Measurements from ENCODE around the gene RTBDN. TPM values are rescaled to one million over a fixed set of nuclear protein-coding genes. Genes with fewer than 3 reads are reported as not detected.
A peak's percentile ranks its signal among the peaks of the same experiment; 100 is the strongest.

The RTBDN gene
- total RNA-seq, 4 donors from 2014 or later = not detected

DNA sequence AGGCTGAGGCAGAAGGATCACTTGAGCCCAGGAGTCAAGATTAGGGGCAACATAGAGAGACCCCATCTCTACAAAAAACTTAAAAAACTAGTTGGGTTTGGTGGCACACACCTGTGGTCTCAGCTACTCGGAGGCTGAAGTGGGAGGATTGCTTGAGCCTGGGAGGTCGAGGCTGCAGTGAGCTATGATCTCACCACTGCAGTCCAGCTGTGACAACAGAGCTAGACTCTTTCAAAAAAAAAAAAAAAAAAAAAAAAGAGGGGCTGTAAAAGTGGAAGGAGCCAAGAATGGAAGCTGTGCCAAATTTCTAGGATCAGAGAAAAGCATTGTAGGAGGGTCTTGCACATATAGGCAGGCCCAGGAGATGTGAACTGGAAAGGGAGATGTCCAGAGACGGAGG, 37.3 kb upstream of the RTBDN start:
- 71 to 78% methylated on average over 2 to 3 of the region's 3 CpGs for WGBS, 2 donors
- peaks cover 0 to 6% (median 0%) of the 10 kb centered on the region in 4 donors for H3K27me3 ChIP-seq
- intact Hi-C loops (cut with DNase I) = no loop called here
- no peak overlapping the region for H3K4me3 ChIP-seq
- TF ChIP-seq POLR2A (IDR thresholded peaks at IDR 0.05) = no peak
- TF ChIP-seq, protein P1, sequence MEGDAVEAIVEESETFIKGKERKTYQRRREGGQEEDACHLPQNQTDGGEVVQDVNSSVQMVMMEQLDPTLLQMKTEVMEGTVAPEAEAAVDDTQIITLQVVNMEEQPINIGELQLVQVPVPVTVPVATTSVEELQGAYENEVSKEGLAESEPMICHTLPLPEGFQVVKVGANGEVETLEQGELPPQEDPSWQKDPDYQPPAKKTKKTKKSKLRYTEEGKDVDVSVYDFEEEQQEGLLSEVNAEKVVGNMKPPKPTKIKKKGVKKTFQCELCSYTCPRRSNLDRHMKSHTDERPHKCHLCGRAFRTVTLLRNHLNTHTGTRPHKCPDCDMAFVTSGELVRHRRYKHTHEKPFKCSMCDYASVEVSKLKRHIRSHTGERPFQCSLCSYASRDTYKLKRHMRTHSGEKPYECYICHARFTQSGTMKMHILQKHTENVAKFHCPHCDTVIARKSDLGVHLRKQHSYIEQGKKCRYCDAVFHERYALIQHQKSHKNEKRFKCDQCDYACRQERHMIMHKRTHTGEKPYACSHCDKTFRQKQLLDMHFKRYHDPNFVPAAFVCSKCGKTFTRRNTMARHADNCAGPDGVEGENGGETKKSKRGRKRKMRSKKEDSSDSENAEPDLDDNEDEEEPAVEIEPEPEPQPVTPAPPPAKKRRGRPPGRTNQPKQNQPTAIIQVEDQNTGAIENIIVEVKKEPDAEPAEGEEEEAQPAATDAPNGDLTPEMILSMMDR (IDR thresholded peaks at IDR 0.05) = no peak
- no peak overlapping the region for H3K27ac ChIP-seq
- no peak for DNase-seq
- H3K9me3 ChIP-seq = no peaks in the 10 kb centered on the region
- H3K4me1 ChIP-seq = peaks cover 7 to 23% (median 17%) of the 10 kb centered on the region in 3 donors
- H3K36me3 ChIP-seq = peaks cover under 1 to 30% (median 2%) of the 10 kb centered on the region in 3 donors

DNA sequence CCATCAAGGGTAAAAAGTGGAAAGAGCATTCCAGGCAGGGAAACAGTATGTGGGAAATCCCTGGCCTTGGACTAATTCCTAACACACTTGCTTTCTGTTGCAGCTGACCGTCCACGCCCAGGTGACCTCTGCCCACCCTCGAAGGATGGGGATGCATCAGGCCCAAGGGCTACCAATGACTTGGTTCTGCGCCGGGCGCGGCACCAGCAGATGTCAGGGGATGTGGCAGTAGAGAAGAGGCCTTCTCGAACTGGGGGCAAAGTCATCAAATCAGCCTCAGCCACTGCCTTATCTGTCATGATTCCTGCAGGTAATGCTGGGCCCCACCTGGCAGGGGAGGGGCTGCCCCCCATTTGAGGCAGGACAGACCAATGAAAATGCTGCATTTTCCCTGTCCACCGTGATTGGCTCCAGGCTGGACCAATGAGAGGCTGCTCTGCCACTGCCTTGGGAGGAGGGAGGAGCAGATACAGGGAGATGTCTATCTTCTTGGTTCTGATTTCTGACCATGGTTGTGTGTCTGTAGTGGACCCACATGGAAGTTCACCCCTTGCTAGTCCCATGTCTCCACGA, 34.2 kb upstream of the RTBDN start:
- peaks cover 0 to 6% (median 0%) of the 10 kb centered on the region in 4 donors for H3K27me3 ChIP-seq
- DNase-seq = no peak
- 92 to 98% methylated on average over 7 of the region's 10 CpGs for WGBS, 2 donors
- no peak overlapping the region for H3K27ac ChIP-seq
- no peaks in the 10 kb centered on the region for H3K36me3 ChIP-seq
- intact Hi-C loops (cut with DNase I) = no loop called here
- H3K4me3 ChIP-seq = no peak overlapping the region
- TF ChIP-seq, protein P1 (IDR thresholded peaks at IDR 0.05) = no peak
- TF ChIP-seq POLR2A (IDR thresholded peaks at IDR 0.05) = no peak
- H3K4me1 ChIP-seq = peaks cover 7 to 19% (median 12%) of the 10 kb centered on the region in 3 donors
- no peaks in the 10 kb centered on the region for H3K9me3 ChIP-seq

DNA sequence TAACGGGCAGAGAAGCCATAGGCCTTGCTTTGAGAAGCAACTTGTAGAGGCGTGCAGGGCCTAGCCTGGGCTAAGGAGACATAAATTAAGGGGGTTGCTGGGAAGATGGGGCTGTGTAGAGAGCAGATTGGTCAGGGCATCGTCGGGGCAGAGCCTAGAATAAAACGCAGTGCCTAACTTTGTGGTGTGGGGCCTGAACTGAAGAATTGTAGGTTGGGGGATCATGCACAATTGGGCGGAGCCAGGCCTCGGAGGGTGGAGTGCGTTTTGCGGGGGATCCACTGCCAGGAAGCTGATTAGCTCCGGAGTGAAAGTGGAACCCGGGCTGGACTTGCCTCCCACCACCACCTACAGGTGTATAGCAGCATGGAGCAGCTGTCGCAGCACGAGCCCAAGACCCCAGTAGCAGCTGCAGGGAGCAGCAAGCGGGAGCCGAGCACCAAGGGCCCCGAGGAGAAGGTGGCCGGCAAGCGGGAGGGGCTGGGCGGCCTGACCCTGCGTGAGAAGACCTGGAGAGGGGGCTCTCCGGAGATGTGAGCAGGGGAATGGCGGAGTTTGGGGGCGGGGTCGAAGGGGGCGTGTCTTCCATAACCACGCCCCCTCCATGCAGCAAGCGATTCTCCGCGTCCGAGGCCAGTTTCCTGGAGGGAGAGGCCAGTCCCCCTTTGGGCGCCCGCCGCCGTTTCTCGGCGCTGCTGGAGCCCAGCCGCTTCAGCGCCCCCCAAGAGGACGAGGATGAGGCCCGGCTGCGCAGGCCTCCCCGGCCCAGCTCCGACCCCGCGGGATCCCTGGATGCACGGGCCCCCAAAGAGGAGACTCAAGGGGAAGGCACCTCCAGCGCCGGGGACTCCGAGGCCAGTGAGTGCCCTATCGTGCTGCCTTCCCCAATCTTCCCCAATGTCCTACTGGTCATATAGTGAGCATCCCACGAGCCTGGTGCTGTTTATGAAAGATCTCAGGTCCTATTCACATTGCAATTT, 33.0 kb upstream of the RTBDN start:
- peak overlapping the region; percentile 21 to 63 (median 43) for H3K4me3 ChIP-seq

DNA sequence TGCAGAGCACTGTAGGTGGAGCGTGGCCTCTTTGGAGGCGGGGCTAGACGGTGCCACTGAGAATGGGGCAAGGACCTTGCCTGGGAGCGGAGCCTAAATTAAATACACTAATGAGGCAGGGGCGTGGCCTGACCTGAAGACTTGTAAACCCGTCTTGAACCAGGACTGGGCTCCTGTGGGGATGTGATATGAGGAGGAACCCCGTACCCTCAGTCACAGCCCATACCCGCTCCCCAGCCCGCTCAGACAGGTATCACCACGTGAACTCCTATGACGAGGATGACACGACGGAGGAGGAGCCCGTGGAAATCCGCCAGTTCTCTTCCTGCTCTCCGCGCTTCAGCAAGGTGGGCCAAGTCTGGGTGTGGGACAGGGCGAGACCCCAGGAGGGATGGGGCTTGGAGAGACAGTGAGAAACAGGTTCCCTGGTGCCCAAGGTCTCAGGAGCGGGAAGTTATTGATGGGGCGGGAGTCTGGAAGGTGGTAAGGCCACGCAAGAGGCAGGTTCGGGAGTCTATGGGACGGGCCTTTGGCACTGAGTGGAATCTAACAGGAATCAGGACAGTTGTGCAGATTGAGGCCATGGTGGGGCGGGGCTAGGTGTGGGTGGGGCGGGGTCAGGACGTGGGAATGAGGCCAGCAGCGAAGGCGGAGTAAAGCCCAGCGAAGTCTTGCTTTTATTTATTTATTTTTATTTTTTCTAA, 32.2 kb upstream of the RTBDN start:
- intact Hi-C loops (cut with DNase I) = no loop called here
- WGBS, 2 donors = 73 to 83% methylated on average over 12 to 18 of the region's 29 CpGs
- Histone ChIP-seq H3K4me1 (peaks cover 7 to 15% (median 11%) of the 10 kb centered on the region in 3 donors), H3K9me3 (no peaks in the 10 kb centered on the region), H3K27me3 (peaks cover 0 to 6% (median 0%) of the 10 kb centered on the region in 4 donors), H3K4me3 (no peak overlapping the region), H3K27ac (no peak overlapping the region), H3K36me3 (no peaks in the 10 kb centered on the region)
- no peak for DNase-seq
- TF ChIP-seq, protein P1 (IDR thresholded peaks at IDR 0.05) = no peak
- TF ChIP-seq POLR2A (IDR thresholded peaks at IDR 0.05) = no peak

More for the DNA sequence above, 33.0 kb upstream of the RTBDN start:
- Histone ChIP-seq H3K27ac (no peak overlapping the region), H3K9me3 (no peaks in the 10 kb centered on the region), H3K4me1 (peaks cover 7 to 15% (median 11%) of the 10 kb centered on the region in 3 donors), H3K27me3 (peaks cover 0 to 6% (median 0%) of the 10 kb centered on the region in 4 donors), H3K36me3 (no peaks in the 10 kb centered on the region)
- TF ChIP-seq POLR2A (IDR thresholded peaks at IDR 0.05) = no peak
- TF ChIP-seq, protein P1 (IDR thresholded peaks at IDR 0.05) = no peak
- WGBS, 2 donors = 9 to 18% methylated on average over 27 of the region's 51 CpGs
- DNase-seq = no peak
- intact Hi-C loops (cut with DNase I) = no loop called here

Measured in esophagus squamous epithelium (tissue), 5 donors.